ENCODE data around the gene GRAPL.
"Not testable (repeated sequence)": the region's sequence is repeated elsewhere in the genome, so short reads cannot be mapped to it uniquely, and the experiment has no call there.

GRAPL gene
- total RNA-seq, result 0 to 0.06 (median 0) reads per million in 17 experiments

DNA sequence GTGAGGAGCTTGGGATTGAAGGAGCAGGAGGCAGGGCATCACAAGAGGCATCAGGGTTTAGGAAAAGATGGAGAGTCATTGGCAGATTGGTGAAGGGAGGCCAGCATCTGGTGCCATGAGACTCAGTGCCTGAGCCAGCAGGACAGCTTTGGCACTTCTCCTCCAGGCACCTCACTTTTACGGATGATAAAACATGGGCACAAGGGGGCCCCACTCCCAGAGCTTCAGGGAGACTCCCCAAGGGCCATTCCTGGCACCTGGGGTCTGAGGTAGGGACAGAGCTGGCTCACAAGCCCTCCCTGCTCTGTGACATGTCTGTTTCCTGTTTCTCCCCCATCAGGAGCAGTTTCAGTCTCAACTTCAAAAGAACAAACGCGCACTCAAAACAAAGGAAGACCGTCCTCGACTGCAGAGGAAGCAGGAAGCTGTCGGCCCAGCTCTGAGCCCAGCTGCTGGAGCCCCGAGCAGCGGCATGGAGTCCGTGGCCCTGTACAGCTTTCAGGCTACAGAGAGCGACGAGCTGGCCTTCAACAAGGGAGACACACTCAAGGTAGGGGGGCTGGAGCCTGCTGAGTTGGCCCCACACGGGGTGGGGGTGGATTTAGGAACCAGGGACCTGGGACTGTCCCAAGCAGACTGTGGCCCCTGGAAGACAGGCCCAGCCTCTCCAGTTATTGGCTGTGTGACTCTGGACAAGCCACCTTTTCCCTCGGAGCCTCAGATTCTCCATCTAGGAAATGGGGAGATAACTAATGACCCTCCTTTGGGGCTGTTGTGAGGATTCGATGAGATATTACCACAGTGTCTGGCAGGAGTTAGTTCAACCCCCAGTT lies at the start of gene GRAPL:
Gene GRAPL (plus strand): TSS at position 442 of the 833 bp plus-strand sequence. CDS start 31 bp downstream, at position 473.
- not testable (repeated sequence) for DNase-seq

DNA sequence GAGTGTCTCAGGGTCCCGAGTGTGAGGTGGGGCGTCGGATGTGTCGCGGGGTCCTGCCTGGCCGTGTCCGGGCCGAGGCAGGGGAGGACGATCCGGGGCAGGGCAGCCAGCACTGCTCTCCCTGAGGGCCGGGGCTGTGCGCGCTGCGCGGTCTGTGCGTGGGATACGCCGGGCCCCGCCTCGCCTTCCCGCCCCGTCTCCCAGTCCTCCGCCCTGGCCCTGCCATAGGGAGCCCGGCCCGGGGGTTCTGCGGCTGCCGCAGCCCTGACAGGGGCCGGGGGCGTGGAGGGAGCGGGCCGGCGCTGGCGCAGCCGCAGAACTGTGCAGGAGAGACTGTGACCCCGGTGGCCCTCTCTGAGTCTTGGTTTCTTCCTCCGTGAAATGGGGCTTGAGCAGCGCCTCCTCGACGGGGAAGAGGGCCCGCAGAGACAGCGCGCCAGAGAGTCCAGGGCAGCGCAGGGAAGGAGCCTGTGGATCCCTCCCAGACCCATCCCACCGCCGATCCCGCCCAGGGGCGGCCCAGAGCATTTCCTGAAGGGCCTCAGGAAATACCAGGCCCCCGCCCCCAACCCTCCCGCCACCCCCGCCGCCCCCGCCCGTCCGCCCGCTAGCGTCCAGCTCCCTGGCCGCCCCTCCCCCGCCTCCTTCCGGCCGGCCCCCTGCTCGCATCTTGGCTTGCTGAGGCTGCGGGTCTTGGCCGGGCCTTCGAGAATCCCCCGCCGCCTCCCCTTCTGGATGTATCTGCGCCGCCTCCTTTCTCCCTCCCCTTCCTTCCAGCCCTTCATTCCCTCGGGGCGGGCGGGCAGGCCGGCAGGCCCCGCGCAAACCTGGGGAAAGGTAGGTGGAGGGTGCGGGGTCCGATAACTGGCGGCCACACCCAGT lies 38.3 kb upstream of the GRAPL start:
- DNase-seq, result not testable (repeated sequence)

- DNase-seq, result not testable (repeated sequence)
Observed at GRCh38 chr17:19090058-19090772, 37.2 kb upstream of the GRAPL start.

DNA sequence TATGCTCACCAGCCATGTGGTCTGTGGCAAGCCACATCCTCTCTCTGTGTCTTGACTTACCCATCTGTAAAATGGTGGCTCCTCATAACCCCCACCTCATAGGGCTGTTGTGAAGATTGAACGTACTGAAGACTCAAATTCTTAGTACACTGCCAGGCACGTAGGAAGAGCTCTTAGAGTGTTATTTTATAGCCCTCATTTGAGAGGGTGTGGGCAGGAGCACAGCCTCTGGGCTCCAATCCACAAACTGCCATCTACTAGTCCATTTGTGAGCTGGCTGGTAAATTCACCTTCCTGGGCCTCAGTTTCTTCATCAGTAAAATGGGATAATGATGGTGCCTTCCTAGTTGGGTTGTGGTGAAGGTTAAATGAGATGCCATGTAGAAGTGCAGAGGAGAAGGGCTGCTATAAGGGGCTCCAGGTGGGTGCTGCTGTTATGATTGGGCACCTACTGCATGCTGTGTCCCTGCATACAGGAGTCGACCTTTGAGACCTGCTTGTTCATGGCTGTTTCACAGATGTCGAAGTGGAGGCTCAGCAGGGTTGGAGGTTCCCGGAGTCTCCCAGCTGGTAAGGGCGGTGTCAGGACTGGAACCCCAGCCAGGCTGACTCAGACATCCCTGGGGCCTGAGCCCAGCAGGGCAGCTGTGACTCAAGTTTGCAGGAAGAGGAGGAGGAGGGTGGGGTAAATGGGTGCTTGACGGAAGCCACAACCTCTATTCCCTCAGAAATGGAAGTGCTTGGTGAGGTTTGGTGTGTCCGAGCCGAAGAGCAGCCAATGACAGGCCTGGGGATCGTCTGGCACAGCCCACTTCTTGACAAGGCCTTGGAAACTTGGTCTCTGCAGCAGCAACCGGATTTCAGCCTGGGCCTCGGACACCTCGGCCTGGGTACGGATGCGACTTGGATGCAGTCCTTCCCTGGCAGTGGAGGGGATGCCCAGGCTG lies 34.4 kb upstream of the GRAPL start:
- not testable (repeated sequence) for DNase-seq

- DNase-seq, result peak in 1 of 4 experiments; percentile 0
Observed at GRCh38 chr17:19093684-19094438, 33.5 kb upstream of the GRAPL start.

- peak in 1 of 4 experiments; percentile 1 for DNase-seq
Observed at GRCh38 chr17:19108517-19108916, 18.9 kb upstream of the GRAPL start.

- not testable (repeated sequence) for DNase-seq
Observed at GRCh38 chr17:19110189-19111097, 16.9 kb upstream of the GRAPL start.

GRCh38 chr17:19111111-19111711 lies 16.2 kb upstream of the GRAPL start:
- peak in 3 of 4 experiments; percentile 43 to 63 (median 52) for DNase-seq

DNA sequence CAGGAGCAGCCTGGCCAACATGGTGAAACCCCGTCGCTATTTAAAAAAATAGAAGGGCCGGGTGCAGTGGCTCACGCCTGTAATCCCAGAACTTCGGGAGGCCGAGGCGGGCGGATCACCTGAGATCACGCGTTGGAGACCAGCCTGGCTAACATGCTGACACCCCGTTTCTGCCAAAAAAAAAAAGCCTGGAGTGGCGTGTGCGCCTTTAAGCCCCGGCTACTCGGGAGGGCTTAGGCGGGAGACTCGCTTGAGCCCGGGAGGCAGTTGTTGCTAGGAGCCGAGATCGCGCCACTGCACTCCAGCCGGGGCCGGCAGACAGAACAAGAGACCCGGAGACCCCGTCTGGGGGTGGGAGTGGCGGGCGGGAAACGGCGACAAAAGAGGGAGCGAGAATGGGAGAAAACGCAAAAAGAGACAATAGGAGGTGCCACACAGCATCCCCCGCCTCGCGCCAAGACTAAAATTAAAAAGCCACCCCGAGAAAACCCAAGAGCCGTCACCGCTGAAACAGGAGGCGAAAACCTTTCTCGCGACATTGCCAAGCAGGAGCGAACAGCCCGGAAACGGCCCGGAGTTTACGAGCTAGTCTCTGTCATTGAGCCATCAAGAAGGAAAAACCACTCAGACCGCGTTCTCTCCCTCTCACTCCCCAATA lies 15.5 kb upstream of the GRAPL start:
- peak in 2 of 4 experiments; percentile 0 to 71 for DNase-seq

DNA sequence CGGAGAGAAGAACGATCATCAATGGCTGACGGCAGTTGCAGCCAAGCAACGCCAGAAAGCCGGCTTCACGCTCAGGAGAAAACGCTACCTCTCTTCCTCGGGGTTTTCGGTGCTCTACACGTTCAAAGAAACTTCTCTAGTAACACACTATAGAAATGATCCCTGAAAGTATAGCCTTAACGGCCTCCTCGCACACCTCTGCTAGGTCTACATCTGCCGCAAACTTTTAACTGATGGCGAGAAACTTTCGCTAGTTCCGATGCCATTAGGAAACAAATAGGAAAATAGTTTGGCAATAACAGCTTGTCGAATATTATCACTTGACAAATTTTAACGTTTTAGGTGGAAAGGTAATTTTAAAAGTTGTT lies 14.9 kb upstream of the GRAPL start:
- peak in 3 of 4 experiments; percentile 1 to 37 (median 25) for DNase-seq

DNA sequence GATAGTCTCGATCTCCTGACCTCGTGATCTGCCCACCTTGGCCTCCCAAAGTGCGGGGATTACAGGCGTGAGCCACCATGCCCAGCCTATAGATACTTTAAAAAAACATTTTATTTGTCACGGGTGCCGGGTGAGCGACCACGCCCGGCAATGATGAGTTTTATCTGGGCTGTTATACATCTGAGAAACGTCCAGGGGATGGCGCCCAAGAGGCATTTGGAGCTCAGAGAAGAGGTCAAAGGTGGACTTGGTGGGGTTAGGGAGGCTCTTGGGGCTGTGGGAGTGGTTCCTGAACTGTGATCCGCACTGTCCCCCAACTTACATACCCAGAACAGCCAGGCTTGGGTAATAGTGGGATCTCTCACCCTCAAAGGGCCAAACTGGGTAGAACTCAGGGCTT lies 8.7 kb upstream of the GRAPL start:
- DNase-seq, result not testable (repeated sequence)

DNA sequence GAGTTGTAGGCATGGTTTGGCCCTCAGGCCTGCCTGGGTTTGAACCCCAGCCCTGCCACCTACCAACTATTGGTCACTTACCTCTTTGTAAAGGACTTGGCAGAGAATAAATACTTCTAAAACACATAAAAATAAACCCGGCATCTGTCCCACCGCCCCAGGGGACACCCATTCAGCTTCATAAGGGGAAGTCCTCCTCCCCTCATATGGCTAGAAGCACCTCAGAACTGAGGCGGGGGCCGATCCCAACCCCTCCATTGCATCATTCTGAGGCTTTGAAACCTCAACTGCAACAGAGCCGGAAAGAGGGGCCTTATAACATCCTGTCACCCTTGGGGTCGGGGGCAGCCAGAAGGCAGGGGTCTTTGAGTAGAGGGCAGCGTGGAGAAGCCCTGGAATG lies 2.1 kb upstream of the GRAPL start:
- not testable (repeated sequence) for DNase-seq

GRCh38 chr17:19129500-19129899 lies 2.1 kb downstream of the GRAPL start:
- DNase-seq, result not testable (repeated sequence)

GRCh38 chr17:19131108-19131507 lies 3.7 kb downstream of the GRAPL start:
- DNase-seq, result not testable (repeated sequence)

DNA sequence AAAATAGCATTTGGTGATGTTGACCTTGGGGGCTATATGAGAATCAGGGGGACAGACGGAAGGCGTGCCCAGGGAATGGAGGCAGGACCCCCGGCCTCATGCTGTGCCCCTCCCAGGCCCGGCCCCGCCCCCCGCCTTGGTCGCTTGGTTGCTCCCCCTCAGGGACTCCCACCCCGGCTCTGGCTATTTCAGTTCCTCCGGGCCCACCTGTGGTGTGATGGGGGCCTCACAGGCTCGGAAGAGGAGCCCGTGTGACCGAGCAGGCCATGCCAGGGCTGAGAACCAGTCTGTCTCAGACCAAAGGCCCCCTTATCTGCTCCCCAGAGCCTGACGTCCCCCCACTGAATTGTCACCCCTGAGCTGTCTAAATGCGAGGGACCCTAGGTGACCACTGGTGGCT lies 4.4 kb downstream of the GRAPL start:
- not testable (repeated sequence) for DNase-seq

GRCh38 chr17:19133793-19134192 lies 6.4 kb downstream of the GRAPL start:
- DNase-seq, result not testable (repeated sequence)

DNA sequence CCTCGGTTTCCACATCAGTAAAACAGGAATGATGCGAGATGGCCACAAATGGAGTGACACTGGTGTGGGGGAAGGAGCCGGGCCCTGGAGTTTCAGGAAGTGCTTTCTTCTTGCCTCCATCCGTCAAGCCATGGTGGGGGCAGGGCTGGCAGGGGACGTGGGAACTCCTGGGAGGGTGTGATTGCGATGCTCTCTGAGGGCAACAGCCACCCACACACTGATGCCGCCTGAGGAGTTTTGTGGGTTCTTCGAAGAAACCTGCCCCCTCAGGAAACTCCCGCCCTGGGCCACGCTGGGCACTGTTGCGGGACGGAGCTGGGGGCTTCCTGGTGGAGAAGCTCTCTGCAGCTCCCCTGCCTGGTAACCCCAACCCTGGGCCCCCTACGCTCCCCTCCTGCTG lies 8.0 kb downstream of the GRAPL start:
- DNase-seq, result not testable (repeated sequence)

DNA sequence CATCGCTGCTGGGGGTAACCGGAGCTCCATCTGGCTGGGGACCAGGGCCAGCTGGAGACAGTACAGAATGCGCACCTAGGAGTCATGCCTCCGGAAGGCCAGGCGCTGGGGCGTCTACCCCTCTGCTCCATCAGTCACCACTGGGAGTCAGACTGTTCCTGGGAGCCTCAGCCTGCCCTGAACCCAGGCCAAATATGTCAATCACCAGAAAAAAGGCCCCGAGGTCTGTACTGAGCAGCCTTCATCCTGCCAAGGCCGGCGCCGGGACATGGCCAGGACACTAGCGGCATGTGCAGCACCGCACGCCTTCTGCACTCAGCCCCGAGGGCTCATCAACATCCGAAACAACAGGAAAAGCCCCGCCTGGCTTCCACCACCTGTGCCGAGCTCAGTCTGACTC lies 8.7 kb downstream of the GRAPL start:
- not testable (repeated sequence) for DNase-seq

Measured in suppressor macrophage (primary cell).